Measurements from ENCODE around the gene ATP8A2.
A peak's percentile ranks its signal among the peaks of the same experiment; 100 is the strongest.

ATP8A2 gene

DNA sequence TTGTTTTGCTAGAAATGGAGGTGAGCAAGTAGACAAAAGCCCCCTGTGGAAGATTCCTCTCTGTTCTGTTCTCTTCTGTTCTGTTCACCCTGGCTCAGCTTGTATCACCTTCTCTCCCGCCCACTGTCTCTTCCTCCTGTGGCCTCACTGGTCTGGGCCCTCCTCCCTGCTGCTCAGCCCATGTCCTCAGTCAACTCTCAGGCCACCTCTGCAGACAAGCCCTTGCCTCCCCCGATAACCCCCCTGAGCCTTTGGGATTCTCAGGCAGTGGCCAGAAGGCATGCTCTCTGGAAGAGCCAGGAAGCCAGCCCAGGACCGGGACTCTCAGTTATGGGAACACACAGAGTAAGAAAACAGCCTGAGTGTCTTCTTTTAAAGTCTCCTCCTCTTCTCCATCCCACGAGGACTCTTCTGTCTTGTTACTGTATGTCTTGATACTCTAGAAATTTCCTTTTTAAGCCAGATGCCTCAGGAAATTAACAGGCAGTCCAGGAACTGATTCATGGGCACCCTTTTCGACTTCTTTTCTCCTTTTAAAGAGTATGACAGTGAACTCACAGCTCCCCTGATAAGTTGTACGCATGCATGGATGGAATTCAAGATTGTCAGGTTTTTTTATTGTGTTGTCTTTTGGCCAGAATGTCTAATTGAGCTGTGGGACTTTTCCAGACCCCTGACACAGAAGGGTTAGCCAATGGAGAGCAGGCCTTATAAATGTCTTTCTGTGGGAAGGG lies 646.3 kb downstream of the ATP8A2 start:
- in situ Hi-C loops (cut with MboI; ENCODE audit: low pct_unique_long_range_greater_than_20kb, low sequenced_read_pairs) = no loop called here
- no peak for DNase-seq

GRCh38 chr13:26019251-26019650 lies 647.5 kb downstream of the ATP8A2 start:
- in situ Hi-C loops (cut with MboI; ENCODE audit: low pct_unique_long_range_greater_than_20kb, low sequenced_read_pairs) = no loop called here

DNA sequence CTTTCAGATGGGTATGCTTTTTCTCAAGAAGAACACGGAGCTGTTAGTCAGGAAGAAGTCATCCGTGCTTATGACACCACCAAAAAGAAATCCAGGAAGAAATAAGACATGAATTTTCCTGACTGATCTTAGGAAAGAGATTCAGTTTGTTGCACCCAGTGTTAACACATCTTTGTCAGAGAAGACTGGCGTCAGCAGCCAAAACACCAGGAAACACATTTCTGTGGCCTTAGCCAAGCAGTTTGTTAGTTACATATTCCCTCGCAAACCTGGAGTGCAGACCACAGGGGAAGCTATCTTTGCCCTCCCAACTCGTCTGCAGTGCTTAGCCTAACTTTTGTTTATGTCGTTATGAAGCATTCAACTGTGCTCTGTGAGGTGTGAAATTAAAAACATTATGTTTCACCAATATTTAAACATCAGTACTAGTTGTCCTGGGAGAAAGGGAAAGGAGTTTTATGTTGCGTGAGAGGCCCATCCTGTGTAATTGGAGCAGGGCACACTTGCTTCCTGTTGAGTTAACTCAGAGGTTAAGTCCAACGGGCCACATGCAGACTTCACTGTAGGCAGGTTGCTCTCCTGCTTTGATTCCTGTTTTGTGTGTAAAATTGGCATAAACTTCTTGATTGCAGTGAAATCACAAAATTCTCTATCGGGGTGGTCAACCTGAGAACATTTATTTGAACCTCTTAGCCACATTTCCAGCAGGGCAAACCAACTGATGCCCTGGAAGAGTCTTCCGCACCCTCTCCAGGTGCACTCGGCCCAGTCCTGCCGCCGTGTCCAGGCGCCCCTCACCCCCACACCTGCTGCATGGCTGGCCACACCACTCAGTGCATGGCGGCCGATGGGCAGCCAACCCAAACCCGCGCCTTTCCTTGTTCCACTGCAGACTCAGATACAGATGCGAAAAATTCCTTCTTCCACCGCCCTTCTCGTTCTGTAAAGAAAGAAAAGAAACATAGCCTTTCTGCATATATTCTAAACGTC lies 648.4 kb downstream of the ATP8A2 start:
- in situ Hi-C loops (cut with MboI; ENCODE audit: low pct_unique_long_range_greater_than_20kb, low sequenced_read_pairs) = no loop called here
- no peak for DNase-seq

More at GRCh38 chr13:26019251-26019650, 647.5 kb downstream of the ATP8A2 start:
- DNase-seq = no peak

- DNase-seq = no peak
- in situ Hi-C loops (cut with MboI; ENCODE audit: low pct_unique_long_range_greater_than_20kb, low sequenced_read_pairs) = no loop called here
Observed at GRCh38 chr13:26020891-26021290, 649.1 kb downstream of the ATP8A2 start.

DNA sequence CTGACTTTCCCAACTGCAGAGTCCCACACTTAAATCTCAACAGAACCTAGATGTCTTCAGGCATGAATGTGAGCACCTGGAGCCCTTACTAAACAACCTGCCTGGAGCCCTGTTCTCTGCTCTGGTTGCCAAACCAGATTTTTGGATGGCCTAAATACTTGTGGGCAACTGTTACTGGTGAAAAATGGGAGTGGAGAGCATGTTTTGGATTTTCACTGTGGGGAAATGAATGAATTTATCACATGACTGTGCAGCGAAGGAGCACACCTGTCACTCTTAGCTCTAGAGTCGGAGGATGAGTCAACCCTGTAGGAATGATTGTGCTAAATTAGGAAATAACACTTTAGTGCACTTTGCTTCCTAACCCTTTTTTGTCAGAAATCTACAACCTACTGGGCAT lies 649.7 kb downstream of the ATP8A2 start:
- DNase-seq = no peak
- in situ Hi-C loops (cut with MboI; ENCODE audit: low pct_unique_long_range_greater_than_20kb, low sequenced_read_pairs) = no loop called here

DNA sequence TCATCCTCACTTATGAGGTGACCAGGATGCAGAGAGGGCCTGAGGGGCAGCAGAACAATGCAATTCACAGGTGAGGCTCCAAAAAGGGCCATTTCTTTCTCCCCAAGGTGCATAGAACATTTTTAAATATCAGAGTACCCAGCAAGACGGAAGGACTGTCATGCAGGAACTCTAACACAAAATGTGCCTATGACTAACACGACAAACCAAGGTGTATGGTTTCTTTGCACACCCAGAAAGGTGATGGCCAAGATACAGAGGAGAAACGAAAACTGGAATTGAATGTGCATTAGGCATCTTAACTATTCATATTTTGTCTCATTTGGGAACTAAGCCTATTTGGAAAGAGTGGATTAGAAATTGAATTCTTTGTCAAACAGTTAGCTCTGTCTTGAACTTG lies 650.2 kb downstream of the ATP8A2 start:
- DNase-seq = no peak
- in situ Hi-C loops (cut with MboI; ENCODE audit: low pct_unique_long_range_greater_than_20kb, low sequenced_read_pairs) = no loop called here

DNA sequence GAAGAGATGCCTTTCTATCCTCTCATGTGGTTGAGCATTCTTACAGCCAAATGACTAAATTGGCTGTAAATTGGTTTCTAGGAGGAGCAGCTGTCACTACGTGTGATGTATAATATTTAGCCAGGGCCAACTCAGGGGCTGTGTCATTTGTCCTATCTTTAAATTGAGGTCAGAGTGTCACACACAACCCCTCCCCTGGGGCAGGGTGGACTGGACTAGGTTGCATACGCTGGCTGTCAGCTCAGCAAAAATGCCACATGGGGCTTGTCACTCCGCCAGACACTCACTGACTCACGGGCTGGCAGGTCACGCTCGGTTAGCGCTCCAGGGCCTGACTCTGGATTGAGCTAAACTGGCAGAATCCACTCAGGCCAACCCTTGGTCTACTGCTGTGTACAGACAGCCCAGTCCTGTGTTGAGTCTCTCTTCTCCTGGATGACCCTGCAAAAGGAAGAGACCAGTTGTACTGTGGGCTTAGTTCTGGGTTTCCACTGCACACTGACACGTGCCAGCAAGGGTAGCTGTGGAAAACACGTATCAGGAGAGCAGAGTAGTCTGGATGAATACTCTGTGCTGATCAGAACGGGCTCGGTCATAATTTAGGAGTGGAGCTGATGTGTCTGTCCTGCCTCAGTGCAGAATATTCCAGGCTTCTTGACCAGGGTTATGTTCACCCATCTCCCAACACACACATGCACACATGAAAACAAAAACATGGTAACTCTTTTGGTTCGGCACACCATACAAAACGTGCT lies 650.9 kb downstream of the ATP8A2 start:
- no peak for DNase-seq
- in situ Hi-C loops (cut with MboI; ENCODE audit: low pct_unique_long_range_greater_than_20kb, low sequenced_read_pairs) = no loop called here

GRCh38 chr13:26024558-26024957 lies 652.8 kb downstream of the ATP8A2 start:
- in situ Hi-C loops (cut with MboI; ENCODE audit: low pct_unique_long_range_greater_than_20kb, low sequenced_read_pairs) = no loop called here
- no peak for DNase-seq

DNA sequence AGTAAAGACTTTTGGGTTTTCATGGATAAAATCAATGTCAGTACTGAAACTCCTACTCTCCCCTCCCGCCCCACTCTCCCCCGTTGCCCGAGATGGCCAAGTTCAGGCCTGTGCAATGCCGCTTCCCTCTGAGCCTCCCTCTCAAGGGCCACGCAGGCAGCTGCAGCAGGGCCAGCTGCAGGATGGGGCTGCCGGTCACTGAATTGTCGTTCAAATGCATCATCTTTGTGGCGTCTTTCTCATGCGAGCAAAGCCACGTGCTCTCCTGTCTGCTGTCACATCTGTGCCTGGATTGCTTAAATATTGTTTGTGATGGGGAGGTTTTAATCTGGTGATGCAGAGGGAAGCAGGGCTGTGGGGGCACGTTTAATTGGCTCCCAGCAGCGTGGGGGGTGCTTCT lies 653.4 kb downstream of the ATP8A2 start:
- in situ Hi-C loops (cut with MboI; ENCODE audit: low pct_unique_long_range_greater_than_20kb, low sequenced_read_pairs) = no loop called here
- no peak for DNase-seq

GRCh38 chr13:26025771-26026170 lies 654.0 kb downstream of the ATP8A2 start:
- in situ Hi-C loops (cut with MboI; ENCODE audit: low pct_unique_long_range_greater_than_20kb, low sequenced_read_pairs) = no loop called here
- no peak for DNase-seq

DNA sequence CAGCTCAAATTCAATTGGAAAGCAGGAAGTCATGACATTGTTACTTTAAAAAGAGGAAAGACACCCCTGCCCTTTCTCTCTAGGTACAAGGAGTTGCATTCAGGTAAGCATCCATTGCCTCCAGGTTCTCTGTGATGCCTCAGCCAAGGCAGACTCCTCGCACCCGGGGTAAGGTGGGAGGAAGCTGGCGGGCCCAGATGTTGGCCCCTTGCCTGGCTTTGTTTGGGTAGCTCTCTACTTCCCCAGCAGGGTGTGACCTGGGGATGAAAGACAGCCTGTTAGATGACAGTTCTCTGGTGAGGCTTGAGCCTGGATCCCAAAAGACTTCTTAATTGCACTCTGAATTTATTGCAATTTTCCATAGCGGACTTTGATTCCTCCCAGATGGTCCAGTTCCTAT lies 654.4 kb downstream of the ATP8A2 start:
- in situ Hi-C loops (cut with MboI; ENCODE audit: low pct_unique_long_range_greater_than_20kb, low sequenced_read_pairs) = no loop called here
- DNase-seq = no peak

DNA sequence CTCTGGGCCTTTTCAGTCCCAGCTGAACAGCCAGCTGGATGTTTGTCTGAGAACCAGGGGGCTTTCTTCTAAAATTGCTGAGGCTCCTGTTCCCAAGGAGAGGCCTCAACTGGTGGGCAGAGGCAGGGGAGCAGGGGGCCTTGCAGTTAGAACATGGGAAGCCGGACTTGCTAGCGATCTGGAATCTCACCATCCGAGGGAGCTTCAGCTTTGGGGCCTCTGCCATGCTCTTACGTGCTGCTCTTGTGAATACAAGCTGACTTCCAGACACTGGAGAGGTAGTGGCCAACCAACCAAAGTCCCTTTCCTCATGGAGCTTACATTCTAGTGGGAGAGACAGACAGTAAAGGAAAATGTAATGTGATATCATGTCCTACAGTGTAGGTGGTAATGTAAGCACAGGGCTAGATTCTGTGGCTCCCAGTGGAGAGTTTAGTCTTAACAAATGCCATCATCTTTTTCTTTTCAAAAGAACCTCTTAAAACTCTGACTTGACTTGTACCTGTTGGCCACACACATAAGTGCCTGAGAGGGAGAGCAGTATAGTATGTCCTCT lies 657.9 kb downstream of the ATP8A2 start:
- in situ Hi-C loops (cut with MboI; ENCODE audit: low pct_unique_long_range_greater_than_20kb, low sequenced_read_pairs) = no loop called here

GRCh38 chr13:26030331-26030730 lies 658.6 kb downstream of the ATP8A2 start:
- no peak for DNase-seq
- in situ Hi-C loops (cut with MboI; ENCODE audit: low pct_unique_long_range_greater_than_20kb, low sequenced_read_pairs) = no loop called here

More for the DNA sequence above, 657.9 kb downstream of the ATP8A2 start:
- DNase-seq = no peak

DNA sequence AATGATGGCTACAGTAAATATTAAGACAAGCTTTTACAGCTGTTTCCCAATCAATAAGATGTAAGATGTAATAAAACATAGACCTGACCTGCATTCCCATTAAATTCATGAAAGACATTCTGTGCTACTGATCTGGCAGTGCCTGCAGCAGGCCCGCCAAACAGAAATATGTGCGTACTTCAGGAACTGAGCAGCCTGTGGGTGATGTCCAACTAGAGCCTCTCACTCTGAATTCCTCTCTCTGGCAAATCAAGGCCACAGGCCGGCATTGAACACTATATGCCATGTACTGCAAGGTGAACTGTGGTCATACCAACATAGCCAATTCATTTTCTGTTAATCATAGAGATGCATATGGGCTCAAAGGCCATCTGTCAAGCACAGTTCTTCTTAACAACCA lies 662.2 kb downstream of the ATP8A2 start:
- no peak for DNase-seq
- in situ Hi-C loops (cut with MboI; ENCODE audit: low pct_unique_long_range_greater_than_20kb, low sequenced_read_pairs) = no loop called here

GRCh38 chr13:26036383-26036782 lies 664.6 kb downstream of the ATP8A2 start:
- in situ Hi-C loops (cut with MboI; ENCODE audit: low pct_unique_long_range_greater_than_20kb, low sequenced_read_pairs) = no loop called here
- no peak for DNase-seq

GRCh38 chr13:26037302-26037701 lies 665.5 kb downstream of the ATP8A2 start:
- in situ Hi-C loops (cut with MboI; ENCODE audit: low pct_unique_long_range_greater_than_20kb, low sequenced_read_pairs) = no loop called here
- DNase-seq = peak; percentile 28

- in situ Hi-C loops (cut with MboI; ENCODE audit: low pct_unique_long_range_greater_than_20kb, low sequenced_read_pairs) = no loop called here
- DNase-seq = no peak
Observed at GRCh38 chr13:26038931-26039475, 667.2 kb downstream of the ATP8A2 start.

DNA sequence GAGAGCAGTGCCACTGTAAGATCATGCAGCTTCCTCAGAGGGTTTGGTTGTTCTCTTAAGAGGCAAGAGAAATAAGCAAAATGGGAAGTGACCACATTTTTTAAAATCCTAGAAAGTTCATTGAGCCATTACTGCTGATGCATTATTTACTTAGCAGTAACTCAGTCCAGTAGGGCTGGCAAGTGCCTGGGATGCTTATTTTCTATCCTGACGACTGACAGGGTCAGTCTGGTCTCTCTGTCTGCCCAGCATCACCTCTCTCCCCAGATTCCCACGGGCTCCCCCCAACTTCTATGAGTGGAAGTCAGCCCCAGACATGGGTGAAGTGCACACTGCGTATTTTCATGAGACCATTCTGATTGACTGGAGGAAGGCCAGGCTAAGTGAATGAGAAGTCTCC lies 669.7 kb downstream of the ATP8A2 start:
- no peak for DNase-seq
- in situ Hi-C loops (cut with MboI; ENCODE audit: low pct_unique_long_range_greater_than_20kb, low sequenced_read_pairs) = no loop called here

DNA sequence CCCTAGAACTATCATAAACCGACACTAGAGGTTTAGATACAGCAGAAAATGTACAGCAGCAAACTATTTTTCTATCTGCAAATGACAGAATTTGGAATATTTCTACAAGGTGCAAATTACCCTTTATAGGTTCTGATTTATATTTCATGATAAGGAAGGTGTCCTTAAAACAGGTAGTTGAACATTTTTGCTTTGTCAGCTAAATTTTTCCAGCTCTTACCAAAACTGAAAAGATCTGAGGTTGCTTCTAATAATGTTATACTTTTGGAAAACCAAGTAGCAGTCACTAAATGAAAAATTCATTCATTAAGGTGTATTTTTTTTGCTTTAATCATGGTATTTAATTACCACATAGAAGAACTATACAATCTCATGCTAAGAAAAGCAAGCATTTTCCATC lies 671.0 kb downstream of the ATP8A2 start:
- in situ Hi-C loops (cut with MboI; ENCODE audit: low pct_unique_long_range_greater_than_20kb, low sequenced_read_pairs) = no loop called here
- DNase-seq = no peak

Measured in KBM-7 (cell line).